Adrenal gland (tissue), 5 donors: ENCODE data around the gene KIR2DL3.

Experiments used
- POLR2A ChIP-seq, 2 donors: fragments of 450-650 bp; IDR thresholded peaks; one replicate each; pipeline ENCODE4 v1.6.1; 2017; ENCODE audit warnings: antibody characterized with exemption in 2 of 2, mild to moderate bottlenecking in 2 of 2, moderate library complexity in 1 of 2
- TF ChIP-seq, protein P1 (sequence below), 6 experiments: fragments of 450-650 bp in 4 of 6; fragments of 200-600 bp in 2 of 6; sonication (generic) in 1 of 6; IDR thresholded peaks; 1 replicate in 5 of 6; 2 replicates in 1 of 6; pipeline versions ENCODE4 v1.5.1 to v1.8.0; 2016 to 2021; ENCODE audit warnings: antibody characterized with exemption in 6 of 6, mild to moderate bottlenecking in 2 of 6, moderate library complexity in 1 of 6
- donor health status: DM: no; HTN: no; CAD: no.

DNA sequence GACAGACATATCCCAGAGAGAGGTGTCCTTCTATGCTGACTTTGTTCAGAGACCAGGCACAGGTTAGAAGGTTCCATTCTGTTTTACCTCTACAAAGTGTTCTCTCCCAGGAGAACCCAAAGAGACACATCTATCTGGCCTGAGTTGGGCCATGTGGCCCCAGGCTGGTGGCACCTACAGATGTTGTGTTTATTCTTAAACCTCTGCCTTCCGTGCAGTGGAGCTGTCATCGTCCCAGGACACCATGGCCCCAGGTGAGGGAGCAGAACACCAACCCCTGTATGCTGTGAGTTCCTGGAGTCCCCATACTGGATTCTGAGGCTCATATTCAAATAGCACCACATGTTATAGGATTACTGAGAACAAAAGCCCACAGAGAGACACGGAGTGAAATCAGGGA, 10.1 kb upstream of the KIR2DL3 start:
- no peak for TF ChIP-seq POLR2A (IDR thresholded peaks at IDR 0.05)
- TF ChIP-seq, protein P1, sequence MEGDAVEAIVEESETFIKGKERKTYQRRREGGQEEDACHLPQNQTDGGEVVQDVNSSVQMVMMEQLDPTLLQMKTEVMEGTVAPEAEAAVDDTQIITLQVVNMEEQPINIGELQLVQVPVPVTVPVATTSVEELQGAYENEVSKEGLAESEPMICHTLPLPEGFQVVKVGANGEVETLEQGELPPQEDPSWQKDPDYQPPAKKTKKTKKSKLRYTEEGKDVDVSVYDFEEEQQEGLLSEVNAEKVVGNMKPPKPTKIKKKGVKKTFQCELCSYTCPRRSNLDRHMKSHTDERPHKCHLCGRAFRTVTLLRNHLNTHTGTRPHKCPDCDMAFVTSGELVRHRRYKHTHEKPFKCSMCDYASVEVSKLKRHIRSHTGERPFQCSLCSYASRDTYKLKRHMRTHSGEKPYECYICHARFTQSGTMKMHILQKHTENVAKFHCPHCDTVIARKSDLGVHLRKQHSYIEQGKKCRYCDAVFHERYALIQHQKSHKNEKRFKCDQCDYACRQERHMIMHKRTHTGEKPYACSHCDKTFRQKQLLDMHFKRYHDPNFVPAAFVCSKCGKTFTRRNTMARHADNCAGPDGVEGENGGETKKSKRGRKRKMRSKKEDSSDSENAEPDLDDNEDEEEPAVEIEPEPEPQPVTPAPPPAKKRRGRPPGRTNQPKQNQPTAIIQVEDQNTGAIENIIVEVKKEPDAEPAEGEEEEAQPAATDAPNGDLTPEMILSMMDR (IDR thresholded peaks at IDR 0.05) = no peak
